HEK293T (cell line): ENCODE data around the gene PRKCE.

Experiments
- CTCF ChIA-PET: fragments of 350-600 bp; formaldehyde crosslinking; extraction: SDS; loops from one replicate; lab custom pipeline; 2021; ENCODE audit warnings: antibody characterized with exemption, inconsistent platforms; lab: Yijun Ruan, JAX
- POLR2A ChIA-PET: fragments of 350-600 bp; formaldehyde crosslinking; extraction: SDS; loops from one replicate; lab custom pipeline; 2020; ENCODE audit warnings: antibody characterized with exemption, inconsistent platforms; lab: Yijun Ruan, JAX
- DNase-seq: peaks from one replicate; pipeline ENCODE4 v3.0.0; 2012; ENCODE audit warnings: mixed read lengths; ENCODE audit errors: extremely low spot score
- ARNT ChIP-seq: fragments of 450-650 bp; IDR thresholded peaks from 2 replicates; pipeline ENCODE4 v1.6.1; 2017; ENCODE audit warnings: mild to moderate bottlenecking
- BHLHE40 ChIP-seq: fragments of 450-650 bp; IDR thresholded peaks from 2 replicates; pipeline ENCODE4 v1.6.1; 2016; ENCODE audit warnings: mild to moderate bottlenecking, moderate library complexity, borderline replicate concordance
- CTBP1 ChIP-seq: fragments of 450-650 bp; IDR thresholded peaks from 2 replicates; pipeline ENCODE4 v1.6.1; 2016; ENCODE audit warnings: borderline replicate concordance
- ELF4 ChIP-seq: fragments of 450-650 bp; IDR thresholded peaks from 2 replicates; pipeline ENCODE4 v1.6.1; 2017; ENCODE audit warnings: antibody characterized with exemption
- FOXA1 ChIP-seq: fragments of 450-650 bp; IDR thresholded peaks from 2 replicates; pipeline ENCODE4 v1.6.1; 2016; ENCODE audit warnings: mild to moderate bottlenecking
- FOXK2 ChIP-seq: fragments of 450-650 bp; IDR thresholded peaks from 2 replicates; pipeline ENCODE4 v1.6.1; 2016; ENCODE audit warnings: mild to moderate bottlenecking
- FOXM1 ChIP-seq: fragments of 450-650 bp; IDR thresholded peaks from 2 replicates; pipeline ENCODE4 v1.6.1; 2017; ENCODE audit warnings: mild to moderate bottlenecking, borderline replicate concordance
- HDGF ChIP-seq: fragments of 450-650 bp; IDR thresholded peaks from 2 replicates; pipeline ENCODE4 v1.6.1; 2017; ENCODE audit warnings: antibody characterized with exemption, borderline replicate concordance
- L3MBTL2 ChIP-seq: fragments of 450-650 bp; conservative IDR thresholded peaks from 2 replicates; pipeline ENCODE4 v1.6.1; 2016; ENCODE audit warnings: mild to moderate bottlenecking
- LEF1 ChIP-seq: fragments of 450-650 bp; IDR thresholded peaks from 2 replicates; pipeline ENCODE4 v1.6.1; 2017; ENCODE audit warnings: mild to moderate bottlenecking, borderline replicate concordance
- NFRKB ChIP-seq: fragments of 450-650 bp; IDR thresholded peaks from 2 replicates; pipeline ENCODE4 v1.6.1; 2016; ENCODE audit warnings: mild to moderate bottlenecking, moderate library complexity
- SP1 ChIP-seq: fragments of 450-650 bp; IDR thresholded peaks from 2 replicates; pipeline ENCODE4 v1.6.1; 2017
- SUZ12 ChIP-seq: fragments of 450-650 bp; IDR thresholded peaks from 2 replicates; pipeline ENCODE4 v1.6.1; 2016; ENCODE audit warnings: mild to moderate bottlenecking
- TARDBP ChIP-seq: fragments of 450-650 bp; IDR thresholded peaks from 2 replicates; pipeline ENCODE4 v1.6.1; 2016
- ZNF384 ChIP-seq: fragments of 450-650 bp; IDR thresholded peaks from 2 replicates; pipeline ENCODE4 v1.6.1; 2016
- TF ChIP-seq, protein P1 (sequence below): fragments of 450-650 bp; IDR thresholded peaks from 2 replicates; pipeline ENCODE4 v1.6.1; 2016

Gene PRKCE

DNA sequence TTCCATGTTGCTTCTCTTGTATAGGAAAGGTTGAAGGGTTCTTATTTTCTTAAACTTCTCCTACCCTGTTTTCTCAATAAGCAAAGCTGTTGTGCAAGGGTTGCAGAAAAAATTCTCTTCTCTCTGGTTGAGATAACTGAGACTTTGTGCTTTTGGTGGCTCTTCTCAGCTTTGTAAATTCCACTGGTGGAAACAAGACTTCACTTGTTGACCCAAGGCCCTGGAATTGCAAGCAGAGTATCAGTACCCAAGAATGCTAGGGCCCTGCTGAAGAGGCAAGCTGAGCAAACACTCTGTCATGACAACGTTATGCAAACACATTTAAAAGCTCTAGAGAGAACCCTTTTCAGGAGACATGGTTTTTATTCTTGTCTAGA lies 351.0 kb downstream of the PRKCE start:
- POLR2A ChIA-PET = no interaction called here
- TF ChIP-seq LEF1 (no peak), FOXA1 (no peak), NFRKB (no peak), L3MBTL2 (no peak), CTBP1 (no peak), ZNF384 (no peak), SP1 (no peak), SUZ12 (no peak), ARNT (no peak), TARDBP (no peak), FOXM1 (no peak), HDGF (no peak), ELF4 (no peak)
- TF ChIP-seq, protein P1, sequence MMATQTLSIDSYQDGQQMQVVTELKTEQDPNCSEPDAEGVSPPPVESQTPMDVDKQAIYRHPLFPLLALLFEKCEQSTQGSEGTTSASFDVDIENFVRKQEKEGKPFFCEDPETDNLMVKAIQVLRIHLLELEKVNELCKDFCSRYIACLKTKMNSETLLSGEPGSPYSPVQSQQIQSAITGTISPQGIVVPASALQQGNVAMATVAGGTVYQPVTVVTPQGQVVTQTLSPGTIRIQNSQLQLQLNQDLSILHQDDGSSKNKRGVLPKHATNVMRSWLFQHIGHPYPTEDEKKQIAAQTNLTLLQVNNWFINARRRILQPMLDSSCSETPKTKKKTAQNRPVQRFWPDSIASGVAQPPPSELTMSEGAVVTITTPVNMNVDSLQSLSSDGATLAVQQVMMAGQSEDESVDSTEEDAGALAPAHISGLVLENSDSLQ = no peak
- CTCF ChIA-PET = interaction anchor here (0.6 kb wide), 1 partner anchor 985 kb away, joined by 3 read pairs; no protein-coding TSS in a partner anchor
- DNase-seq = no peak

DNA sequence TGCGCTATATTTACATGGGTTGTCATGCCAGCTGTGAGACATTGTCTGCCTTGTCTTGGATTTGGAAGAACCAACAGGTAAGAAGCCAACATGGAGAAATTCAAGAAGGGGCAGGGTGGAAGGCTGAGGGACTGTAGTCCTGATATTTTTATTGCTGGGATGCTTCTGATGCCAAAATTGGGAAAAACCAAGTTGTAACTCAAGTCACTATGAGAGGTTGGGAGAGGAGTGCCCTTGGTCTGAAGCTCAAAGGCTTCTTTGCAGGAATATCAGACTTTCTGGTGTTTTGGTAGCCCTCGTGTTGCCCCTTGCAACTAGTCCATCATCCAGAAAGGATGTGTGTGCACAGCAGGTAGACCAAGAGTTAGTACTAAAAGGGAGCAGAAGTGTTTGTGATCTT lies 351.5 kb downstream of the PRKCE start:
- POLR2A ChIA-PET = no interaction called here

DNA sequence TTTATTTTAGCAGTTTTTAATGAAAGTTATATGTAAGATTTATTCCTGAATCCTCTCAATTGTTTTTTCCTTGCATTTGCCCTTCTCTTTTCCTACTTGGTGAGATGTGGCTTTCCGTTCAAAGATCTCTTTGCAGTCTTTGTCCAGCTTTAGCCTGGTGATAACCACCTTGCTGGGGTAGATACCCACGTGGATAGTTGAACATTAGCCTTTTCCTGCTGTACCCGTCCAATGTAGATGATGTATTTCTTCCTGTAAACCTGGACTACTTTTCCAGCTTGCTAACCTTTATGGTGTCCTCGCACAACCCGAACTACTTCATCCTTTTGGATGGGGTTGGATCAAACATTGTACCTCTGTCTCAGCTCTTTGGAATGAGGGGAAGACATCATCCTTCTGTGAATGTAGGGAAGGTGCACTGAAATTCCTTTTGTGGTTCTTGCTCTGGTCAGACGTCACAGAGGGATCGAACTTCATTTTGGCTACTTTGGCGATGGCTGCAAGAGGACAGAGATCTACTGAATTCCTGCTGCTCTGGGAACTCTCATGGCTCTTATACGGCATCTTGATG lies 352.5 kb downstream of the PRKCE start:
- TF ChIP-seq HDGF (no peak), ZNF384 (no peak), CTBP1 (no peak), FOXM1 (no peak), LEF1 (no peak), FOXK2 (no peak), TARDBP (no peak), SUZ12 (no peak), ARNT (no peak), FOXA1 (no peak), L3MBTL2 (no peak), ELF4 (no peak), BHLHE40 (no peak)
- TF ChIP-seq, protein P1 = no peak
- DNase-seq = no peak
- POLR2A ChIA-PET = no interaction called here
- CTCF ChIA-PET = no interaction called here

More for the DNA sequence above, 351.5 kb downstream of the PRKCE start:
- DNase-seq = no peak
- no peak for TF ChIP-seq TARDBP
- TF ChIP-seq NFRKB = no peak
- TF ChIP-seq HDGF = no peak
- CTCF ChIA-PET = interaction anchor here (0.6 kb wide), 1 partner anchor 985 kb away, joined by 3 read pairs; no protein-coding TSS in a partner anchor

DNA sequence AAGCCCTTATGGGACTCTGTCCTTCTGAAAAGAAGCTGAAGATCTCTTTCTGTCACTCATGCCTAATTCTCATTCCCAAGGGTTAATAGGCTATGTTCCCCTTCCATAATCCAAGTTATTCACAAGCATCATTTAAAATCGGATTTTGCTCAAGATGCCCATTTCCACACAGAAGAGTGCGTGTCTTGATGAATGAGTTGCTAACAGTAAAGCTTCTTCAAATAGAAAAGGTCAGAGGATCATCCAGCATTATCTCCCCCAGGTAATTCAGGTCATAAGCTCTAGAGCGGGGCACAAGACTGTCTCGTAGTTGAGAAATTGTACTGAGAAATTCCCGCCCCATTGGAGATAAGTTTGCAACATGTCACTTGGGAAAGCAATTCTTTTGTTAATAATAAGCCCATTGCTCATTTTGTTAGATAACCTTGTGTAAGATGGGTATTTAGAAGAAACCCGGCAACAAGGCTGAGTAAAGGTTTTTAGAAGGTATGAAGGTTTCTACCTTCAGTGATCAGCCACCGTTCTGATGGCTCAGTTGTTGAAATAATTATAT lies 355.1 kb downstream of the PRKCE start:
- ChIA-PET POLR2A (no interaction called here), CTCF (no interaction called here)
- no peak for DNase-seq
- TF ChIP-seq TARDBP (no peak), BHLHE40 (no peak), ELF4 (no peak), FOXK2 (no peak), FOXA1 (no peak), ZNF384 (no peak), SUZ12 (no peak), HDGF (no peak), L3MBTL2 (no peak), ARNT (no peak), NFRKB (no peak), LEF1 (no peak), CTBP1 (no peak), FOXM1 (no peak), SP1 (no peak)
- TF ChIP-seq, protein P1 = no peak

DNA sequence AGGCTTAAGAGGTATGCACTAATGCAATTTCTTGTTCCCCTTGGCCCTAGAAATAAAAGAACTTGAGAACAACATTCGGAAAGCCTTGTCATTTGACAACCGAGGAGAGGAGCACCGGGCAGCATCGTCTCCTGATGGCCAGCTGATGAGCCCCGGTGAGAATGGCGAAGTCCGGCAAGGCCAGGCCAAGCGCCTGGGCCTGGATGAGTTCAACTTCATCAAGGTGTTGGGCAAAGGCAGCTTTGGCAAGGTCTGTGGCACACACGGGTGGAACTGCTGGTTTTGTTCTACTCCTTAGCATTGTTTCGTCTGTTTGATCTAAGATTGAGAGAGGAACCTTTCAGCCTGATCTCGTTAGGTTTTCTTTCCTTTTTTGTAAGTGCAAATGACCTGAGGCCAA lies 355.9 kb downstream of the PRKCE start:
- TF ChIP-seq CTBP1 = no peak
- TF ChIP-seq, protein P1 = no peak
- no peak for TF ChIP-seq TARDBP
- TF ChIP-seq SUZ12 = no peak
- TF ChIP-seq HDGF = no peak
- ChIA-PET CTCF (no interaction called here), POLR2A (no interaction called here)
- DNase-seq = no peak

DNA sequence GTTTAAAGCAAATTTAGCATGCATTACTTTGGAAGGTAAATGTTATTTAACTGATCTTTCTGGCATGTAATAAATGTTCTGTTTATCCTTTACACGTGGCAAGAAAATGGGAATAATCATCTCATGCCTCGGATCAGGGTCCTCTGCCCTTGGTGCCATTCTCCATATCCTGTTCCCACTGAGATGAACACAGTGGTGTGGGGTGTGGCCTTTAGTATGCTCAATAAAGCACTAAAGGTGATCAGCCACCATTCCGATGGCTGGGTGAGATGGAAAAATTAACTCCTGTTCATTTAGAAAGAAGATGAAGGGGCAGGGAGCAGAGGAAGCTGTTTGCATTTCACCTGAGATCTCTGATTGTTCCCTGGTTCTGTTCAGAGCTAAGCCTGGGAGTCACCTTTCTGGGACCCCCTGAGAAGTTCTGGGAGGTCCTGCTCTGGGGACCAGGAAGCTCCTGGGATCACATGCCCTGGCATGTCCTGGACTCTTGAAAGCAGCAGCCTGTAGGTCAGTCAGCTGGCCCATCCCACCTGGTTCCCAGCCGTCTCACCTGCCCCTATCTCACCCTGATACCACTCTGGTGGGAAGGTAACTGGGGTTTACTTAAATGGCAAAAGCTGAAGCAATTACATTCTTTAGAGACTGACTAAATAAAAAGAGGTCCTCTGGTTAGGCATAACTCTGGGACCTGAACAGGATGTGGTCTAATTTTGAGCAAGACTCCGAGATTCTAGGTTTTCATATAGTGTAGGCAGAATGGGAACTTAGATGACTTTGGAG lies 356.8 kb downstream of the PRKCE start:
- DNase-seq = no peak
- ChIA-PET CTCF (no interaction called here), POLR2A (no interaction called here)
- TF ChIP-seq CTBP1 = no peak
- no peak for TF ChIP-seq SUZ12
- no peak for TF ChIP-seq L3MBTL2
- TF ChIP-seq, protein P1 = no peak
- no peak for TF ChIP-seq NFRKB
- no peak for TF ChIP-seq SP1
- TF ChIP-seq HDGF = no peak
- no peak for TF ChIP-seq FOXM1
- TF ChIP-seq FOXK2 = no peak
- no peak for TF ChIP-seq BHLHE40
- no peak for TF ChIP-seq LEF1
